Endothelial cell of umbilical vein (primary cell): Measurements from ENCODE around the gene PRDM1. TPM values are rescaled to one million over a fixed set of nuclear protein-coding genes. Genes with fewer than 3 reads are reported as not detected.

Experiments
- BruUV-seq: library from RNA; stranded (reverse); fragments of 400-500 nt; replicated peaks from 2 replicates; lab custom pipeline; 2021; lab: Mats Ljungman, UMichigan
- CTCF ChIA-PET: fragments of 300-600, 350-600 bp; sonication (Branson Sonifier 250); formaldehyde crosslinking; loops from one replicate; lab custom pipeline; 2021; ENCODE audit warnings: antibody characterized with exemption, inconsistent platforms; lab: Charles Lee
- POLR2A ChIA-PET: fragments of 300-600, 350-600 bp; sonication (Branson Sonifier 250); formaldehyde crosslinking; loops from one replicate; lab custom pipeline; 2021; ENCODE audit warnings: antibody characterized with exemption, inconsistent platforms; lab: Charles Lee
- DNase-seq: peaks from one replicate; pipeline ENCODE4 v3.0.0-alpha.2; 2011; ENCODE audit warnings: low read depth, low spot score
- FAIRE-seq: peaks from 2 replicates; lab custom pipeline; 2011; peaks lifted over from hg19 to GRCh38; lab: Jason Lieb, UNC
- H2AFZ ChIP-seq: 2 replicates; pipeline ENCODE4 v1.6.0; 2012; ENCODE audit warnings: low read depth, low read length, control low read depth, inconsistent platforms
- H3K27ac ChIP-seq: 2 replicates; pipeline ENCODE4 v1.5.1; 2011; ENCODE audit warnings: low read depth, mild to moderate bottlenecking, control low read depth, low read length, moderate library complexity; ENCODE audit not compliant: insufficient read depth
- H3K27me3 ChIP-seq, 2 experiments: 2 replicates each; pipeline versions ENCODE4 v1.6.0 to v1.6.1; 2011; ENCODE audit warnings: low read length in 2 of 2, mixed read lengths in 1 of 2; ENCODE audit not compliant: control insufficient read depth in 2 of 2, insufficient read depth in 2 of 2
- H3K36me3 ChIP-seq, 2 experiments: 2 replicates in 1 of 2; 3 replicates in 1 of 2; pipeline ENCODE4 v1.5.1; 2011; ENCODE audit warnings: low read length in 2 of 2, mild to moderate bottlenecking in 1 of 2, moderate library complexity in 1 of 2; ENCODE audit not compliant: control insufficient read depth in 2 of 2, insufficient read depth in 2 of 2; ENCODE audit errors: extremely low read depth in 1 of 2
- H3K4me1 ChIP-seq: 3 replicates; pipeline ENCODE4 v1.5.1; 2011; ENCODE audit warnings: mild to moderate bottlenecking, low read length; ENCODE audit not compliant: control insufficient read depth, insufficient read depth; ENCODE audit errors: extremely low read depth
- H3K4me2 ChIP-seq: 2 replicates; pipeline ENCODE4 v1.6.1; 2011; ENCODE audit warnings: low read length, control low read depth, mixed read lengths; ENCODE audit not compliant: insufficient read depth
- H3K4me3 ChIP-seq, 3 experiments: fragments of 200-600 bp in 1 of 3; sonication (generic), shearing (Covaris generic) in 1 of 3; replicated peaks in 1 of 3; 2 replicates each; pipeline ENCODE4 v1.5.1; 2011 to 2016; ENCODE audit warnings: control low read depth in 3 of 3, low read length in 3 of 3, mild to moderate bottlenecking in 2 of 3, inconsistent platforms in 1 of 3, low read depth in 1 of 3, moderate library complexity in 1 of 3; ENCODE audit not compliant: insufficient read depth in 1 of 3
- H3K79me2 ChIP-seq: 2 replicates; pipeline ENCODE4 v1.6.0; 2012; ENCODE audit warnings: low read length, inconsistent platforms; ENCODE audit not compliant: control insufficient read depth, insufficient read depth
- H3K9ac ChIP-seq: replicated peaks from 2 replicates; pipeline ENCODE3; 2011; ENCODE audit warnings: low read length, control low read depth; ENCODE audit not compliant: insufficient read depth; ENCODE audit errors: extremely low read depth
- H3K9me1 ChIP-seq: replicated peaks from 3 replicates; pipeline ENCODE4 v1.6.0; 2011; ENCODE audit warnings: mild to moderate bottlenecking, low read length; ENCODE audit not compliant: control insufficient read depth, insufficient read depth; ENCODE audit errors: extremely low read depth
- H3K9me3 ChIP-seq: replicated peaks from 2 replicates; pipeline ENCODE4 v1.5.1; 2012; ENCODE audit warnings: low read length, inconsistent platforms; ENCODE audit not compliant: control insufficient read depth, insufficient read depth
- H4K20me1 ChIP-seq: replicated peaks from 2 replicates; pipeline ENCODE3; 2011; ENCODE audit warnings: mild to moderate bottlenecking, low read length; ENCODE audit not compliant: control insufficient read depth, insufficient read depth; ENCODE audit errors: extremely low read depth
- EZH2 ChIP-seq: IDR thresholded peaks from 2 replicates; pipeline ENCODE4 v1.6.1; 2012; ENCODE audit warnings: borderline replicate concordance, low read depth, mild to moderate bottlenecking, moderate library complexity, low read length, inconsistent platforms; ENCODE audit not compliant: severe bottlenecking
- FOS ChIP-seq: IDR thresholded peaks from 2 replicates; pipeline ENCODE4 v1.6.1; 2011; ENCODE audit warnings: mild to moderate bottlenecking, low read length, moderate library complexity, borderline replicate concordance; ENCODE audit not compliant: insufficient read depth
- GATA2 ChIP-seq: IDR thresholded peaks from 2 replicates; pipeline ENCODE4 v1.7.0; 2011; ENCODE audit warnings: low read depth, mild to moderate bottlenecking, moderate library complexity, mixed read lengths, low read length; ENCODE audit not compliant: insufficient read length, insufficient read depth
- JUN ChIP-seq: IDR thresholded peaks from 2 replicates; pipeline ENCODE4 v1.6.1; 2011; ENCODE audit warnings: borderline replicate concordance, low read depth; ENCODE audit not compliant: insufficient read length, insufficient read depth
- MYC ChIP-seq: IDR thresholded peaks from one replicate; pipeline ENCODE4 v1.6.1; 2011; ENCODE audit warnings: mild to moderate bottlenecking, low read depth, low read length
- POLR2A ChIP-seq: IDR thresholded peaks from 2 replicates; pipeline ENCODE4 v1.6.1; 2012; ENCODE audit warnings: low read depth, mild to moderate bottlenecking, control low read depth, low read length
- POLR2AphosphoS5 ChIP-seq: IDR thresholded peaks from 2 replicates; pipeline ENCODE4 v1.6.1; 2012; ENCODE audit warnings: low read depth, mild to moderate bottlenecking, control low read depth, low read length, moderate library complexity; ENCODE audit not compliant: insufficient read depth
- dilution Hi-C: fragments of 300-500 bp; cut with MboI; formaldehyde crosslinking; loops from one replicate; pipeline ENCODE4 v1.15.0; 2019; ENCODE audit warnings: low sequenced_read_pairs; ENCODE audit not compliant: extremely low pct_ligation_motif_present
- intact Hi-C: fragments of 100-400 bp; cut with micrococcal nuclease; formaldehyde crosslinking; loops from one replicate; pipeline ENCODE4 v1.10.0; 2022
- polyA plus RNA-seq, 4 experiments: library from polyadenylated mRNA; depleted of rRNA in 3 of 4; stranded (reverse) in 3 of 4; unstranded in 1 of 4; fragments of >200 nt; gene quantifications; 2 replicates each; pipeline versions ENCODE4 v1.2.1 to v1.2.3, GENCODE V29; 2011 to 2012; ENCODE audit warnings: missing spikeins in 1 of 4
- total RNA-seq: library from RNA; stranded (reverse); gene quantifications from 2 replicates; pipeline ENCODE4 v1.2.3, GENCODE V29; 2021
- TF ChIP-seq, protein P1 (sequence below), 2 donors: IDR thresholded peaks; 1 replicate in 1 of 2; 2 replicates in 1 of 2; pipeline ENCODE4 v1.5.1; 2011; ENCODE audit warnings: low read length in 2 of 2, mild to moderate bottlenecking in 2 of 2, moderate library complexity in 2 of 2, control low read depth in 1 of 2, inconsistent platforms in 1 of 2, low read depth in 1 of 2; ENCODE audit not compliant: insufficient read depth in 1 of 2; ENCODE audit errors: extremely low read depth in 1 of 2
- TF ChIP-seq, protein P2 (sequence below): IDR thresholded peaks from 2 replicates; pipeline ENCODE4 v1.6.1; 2011; ENCODE audit not compliant: insufficient read depth, insufficient read length

PRDM1 gene
- total and polyA plus RNA-seq, 2 donors (not counting 3 experiments of a cell fraction or from before 2014, with no cell fraction given): 0.36 to 2.7 TPM

DNA sequence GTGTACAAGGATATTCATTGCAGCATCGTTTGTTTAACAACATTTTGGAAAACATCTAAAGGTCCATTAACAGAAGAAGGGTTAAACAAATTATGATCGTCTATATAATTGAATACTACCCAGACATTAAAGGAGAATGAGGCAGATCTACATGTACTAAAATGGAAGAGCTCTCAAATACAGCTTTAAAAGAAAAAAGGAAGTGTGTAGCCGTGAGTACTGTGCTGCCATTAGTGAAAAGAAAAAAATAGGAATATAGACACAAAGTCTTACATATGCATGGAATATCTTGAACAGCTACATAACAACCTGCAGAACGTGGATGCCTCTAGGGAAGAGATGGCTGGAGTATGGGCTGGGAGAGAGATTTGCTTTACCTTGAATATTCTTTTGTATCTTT is 37.9 kb downstream of the PRDM1 start:
- no peak overlapping the region for H3K27ac ChIP-seq
- H3K4me2 ChIP-seq: no peak overlapping the region
- no peaks in the 10 kb centered on the region for H3K9me3 ChIP-seq
- no TSS peak for BruUV-seq
- dilution Hi-C loops (no loop called here), intact Hi-C loops (no loop called here)
- ChIA-PET CTCF (interaction anchor here (1.1 kb wide), 1 partner anchor 12 kb away, joined by 3 read pairs; no protein-coding TSS in a partner anchor), POLR2A (no interaction called here)
- H3K4me1 ChIP-seq: no peaks in the 10 kb centered on the region
- H3K27me3 ChIP-seq: no peaks in the 10 kb centered on the region
- TF ChIP-seq, protein P1, sequence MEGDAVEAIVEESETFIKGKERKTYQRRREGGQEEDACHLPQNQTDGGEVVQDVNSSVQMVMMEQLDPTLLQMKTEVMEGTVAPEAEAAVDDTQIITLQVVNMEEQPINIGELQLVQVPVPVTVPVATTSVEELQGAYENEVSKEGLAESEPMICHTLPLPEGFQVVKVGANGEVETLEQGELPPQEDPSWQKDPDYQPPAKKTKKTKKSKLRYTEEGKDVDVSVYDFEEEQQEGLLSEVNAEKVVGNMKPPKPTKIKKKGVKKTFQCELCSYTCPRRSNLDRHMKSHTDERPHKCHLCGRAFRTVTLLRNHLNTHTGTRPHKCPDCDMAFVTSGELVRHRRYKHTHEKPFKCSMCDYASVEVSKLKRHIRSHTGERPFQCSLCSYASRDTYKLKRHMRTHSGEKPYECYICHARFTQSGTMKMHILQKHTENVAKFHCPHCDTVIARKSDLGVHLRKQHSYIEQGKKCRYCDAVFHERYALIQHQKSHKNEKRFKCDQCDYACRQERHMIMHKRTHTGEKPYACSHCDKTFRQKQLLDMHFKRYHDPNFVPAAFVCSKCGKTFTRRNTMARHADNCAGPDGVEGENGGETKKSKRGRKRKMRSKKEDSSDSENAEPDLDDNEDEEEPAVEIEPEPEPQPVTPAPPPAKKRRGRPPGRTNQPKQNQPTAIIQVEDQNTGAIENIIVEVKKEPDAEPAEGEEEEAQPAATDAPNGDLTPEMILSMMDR (IDR thresholded peaks at IDR 0.05; ENCODE audit: extremely low read depth in 1 of 2, insufficient read depth in 1 of 2, low read depth in 1 of 2, low read length in 2 of 2): no peak
- TF ChIP-seq GATA2: no peak
- TF ChIP-seq JUN: no peak
- TF ChIP-seq FOS: no peak
- TF ChIP-seq, protein P2, sequence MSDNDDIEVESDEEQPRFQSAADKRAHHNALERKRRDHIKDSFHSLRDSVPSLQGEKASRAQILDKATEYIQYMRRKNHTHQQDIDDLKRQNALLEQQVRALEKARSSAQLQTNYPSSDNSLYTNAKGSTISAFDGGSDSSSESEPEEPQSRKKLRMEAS: no peak
- TF ChIP-seq POLR2A: no peak
- TF ChIP-seq MYC: no peak
- no peak for TF ChIP-seq POLR2AphosphoS5
- TF ChIP-seq EZH2: no peak
- H4K20me1 ChIP-seq: no peaks in the 10 kb centered on the region
- FAIRE-seq (no peak), DNase-seq (no peak)
- H3K79me2 ChIP-seq: no peaks in the 10 kb centered on the region
- H3K36me3 ChIP-seq: no peaks in the 10 kb centered on the region
- no peak overlapping the region for H3K9ac ChIP-seq
- H3K9me1 ChIP-seq: no peaks in the 10 kb centered on the region
- H2AFZ ChIP-seq: no peak overlapping the region
- H3K4me3 ChIP-seq: no peak overlapping the region
